Measurements from ENCODE around the gene C12orf42. TPM values are rescaled to one million over a fixed set of nuclear protein-coding genes. Genes with fewer than 3 reads are reported as not detected.

The C12orf42 gene
- total and polyA plus RNA-seq, 2 donors (not counting 1 experiment from before 2014, with no cell fraction given), result 25.6 to 138 TPM

GRCh38 chr12:103397536-103397935 is 98.2 kb downstream of the C12orf42 start:
- WGBS (ENCODE audit: insufficient coverage), result no CpG with 5 or more reads among the region's 1 CpG
- Mint-ChIP-seq H3K4me1 (peaks cover 33% of the 10 kb centered on the region), H3K27ac (no peak overlapping the region), H3K27me3 (no peaks in the 10 kb centered on the region), H3K4me3 (no peak overlapping the region), H3K9me3 (ENCODE audit: insufficient read depth) (peaks cover 6% of the 10 kb centered on the region)
- TF ChIP-seq CTCF (IDR thresholded peaks at IDR 0.05) (no peak), EZH2 (IDR thresholded peaks at IDR 0.05; ENCODE audit: borderline replicate concordance, insufficient read depth, low read depth, low read length, poor library complexity, severe bottlenecking) (no peak)
- Histone ChIP-seq H3K9ac (ENCODE audit: low read length) (no peak overlapping the region), H4K20me1 (ENCODE audit: control insufficient read depth, insufficient read depth, low read length, poor library complexity, severe bottlenecking) (peaks cover 15% of the 10 kb centered on the region), H3K36me3 (replicated peaks in 1 of 2; ENCODE audit: control extremely low read depth in 1 of 2, control insufficient read depth in 1 of 2, extremely low read depth in 1 of 2, insufficient read depth in 2 of 2, low read length in 1 of 2) (peaks cover 0 to 8% of the 10 kb centered on the region in 2 experiments), H3K4me2 (replicated peaks; ENCODE audit: low read depth, low read length, poor library complexity, severe bottlenecking) (no peak overlapping the region), H3K27me3 (replicated peaks in 1 of 4; ENCODE audit: control extremely low read depth in 1 of 4, control insufficient read depth in 3 of 4, insufficient read depth in 4 of 4, low read length in 3 of 4) (no peaks in the 10 kb centered on the region), H3K79me2 (ENCODE audit: control insufficient read depth, insufficient read depth, low read length) (peaks cover 3% of the 10 kb centered on the region), H3K4me3 (ENCODE audit: control extremely low read depth in 1 of 5, extremely low read depth in 1 of 5, insufficient read depth in 1 of 5, low read depth in 2 of 5, low read length in 4 of 5) (no peak overlapping the region), H3K4me1 (ENCODE audit: control insufficient read depth in 2 of 2, insufficient read depth in 2 of 2, low read length in 2 of 2) (peaks cover 12 to 16% of the 10 kb centered on the region in 2 donors), H3K27ac (ENCODE audit: low read length in 2 of 2) (no peak overlapping the region), H3K9me3 (ENCODE audit: control extremely low read depth in 1 of 3, control insufficient read depth in 2 of 3, insufficient read depth in 1 of 3, low read length in 2 of 3) (peaks cover 0 to 4% (median 0%) of the 10 kb centered on the region in 3 donors), H2AFZ (ENCODE audit: insufficient read depth, low read depth, low read length, poor library complexity, severe bottlenecking) (no peak overlapping the region)
- intact Hi-C loops (cut with micrococcal nuclease), result no loop called here
- ChIA-PET CTCF (interaction anchor here (1.3 kb wide), 2 partner anchors 8 to 21 kb away, joined by 3 read pairs; no protein-coding TSS in a partner anchor), POLR2A (no interaction called here)
- DNase-seq (no peak), ATAC-seq (ENCODE audit: low read depth) (no peak)

- H2AFZ ChIP-seq (ENCODE audit: insufficient read depth, low read depth, low read length, poor library complexity, severe bottlenecking), result no peak overlapping the region
- peak overlapping the region in 1 of 2 donors; percentile 6 for H3K27ac ChIP-seq (ENCODE audit: low read length in 2 of 2)
- H4K20me1 ChIP-seq (ENCODE audit: control insufficient read depth, insufficient read depth, low read length, poor library complexity, severe bottlenecking), result peaks cover 17% of the 10 kb centered on the region
- peaks cover 9 to 16% of the 10 kb centered on the region in 2 donors for H3K4me1 ChIP-seq (ENCODE audit: control insufficient read depth in 2 of 2, insufficient read depth in 2 of 2, low read length in 2 of 2)
- no peak overlapping the region for H3K9ac ChIP-seq (ENCODE audit: low read length)
- DNase-seq (peak; percentile 51), ATAC-seq (ENCODE audit: low read depth) (peak; percentile 86)
- Mint-ChIP-seq H3K27ac (no peak overlapping the region), H3K9me3 (ENCODE audit: insufficient read depth) (peaks cover 6% of the 10 kb centered on the region), H3K4me3 (peak overlapping the region; percentile 46), H3K4me1 (peaks cover 21% of the 10 kb centered on the region), H3K27me3 (no peaks in the 10 kb centered on the region)
- no peaks in the 10 kb centered on the region for H3K27me3 ChIP-seq (replicated peaks in 1 of 4; ENCODE audit: control extremely low read depth in 1 of 4, control insufficient read depth in 3 of 4, insufficient read depth in 4 of 4, low read length in 3 of 4)
- H3K36me3 ChIP-seq (replicated peaks in 1 of 2; ENCODE audit: control extremely low read depth in 1 of 2, control insufficient read depth in 1 of 2, extremely low read depth in 1 of 2, insufficient read depth in 2 of 2, low read length in 1 of 2), result peaks cover 0 to 8% of the 10 kb centered on the region in 2 experiments
- intact Hi-C loops (cut with micrococcal nuclease), result loop anchor here (5.0 kb wide), 1 partner anchor 105 kb away; the partner anchor contains the start of gene C12orf42
- peak overlapping the region; percentile 48 for H3K4me2 ChIP-seq (replicated peaks; ENCODE audit: low read depth, low read length, poor library complexity, severe bottlenecking)
- WGBS (ENCODE audit: insufficient coverage), result 33% methylated on average over 1 of the region's 1 CpG
- TF ChIP-seq EZH2 (IDR thresholded peaks at IDR 0.05; ENCODE audit: borderline replicate concordance, insufficient read depth, low read depth, low read length, poor library complexity, severe bottlenecking) (no peak), CTCF (IDR thresholded peaks at IDR 0.05) (no peak)
- ChIA-PET CTCF (interaction anchor here (1.0 to 1.3 kb wide), 2 partner anchors 104 to 111 kb away, joined by 3 to 4 read pairs; no protein-coding TSS in a partner anchor), POLR2A (no interaction called here)
- peaks cover 0 to 4% (median 1%) of the 10 kb centered on the region in 3 donors for H3K9me3 ChIP-seq (ENCODE audit: control extremely low read depth in 1 of 3, control insufficient read depth in 2 of 3, insufficient read depth in 1 of 3, low read length in 2 of 3)
- no peak overlapping the region for H3K4me3 ChIP-seq (ENCODE audit: control extremely low read depth in 1 of 5, extremely low read depth in 1 of 5, insufficient read depth in 1 of 5, low read depth in 2 of 5, low read length in 4 of 5)
- H3K79me2 ChIP-seq (ENCODE audit: control insufficient read depth, insufficient read depth, low read length), result peaks cover 12% of the 10 kb centered on the region
Measured at GRCh38 chr12:103392722-103393121, 103.0 kb downstream of the C12orf42 start.
